Calu3 (cell line): ENCODE data around the gene SLC29A3. TPM values are rescaled to one million over a fixed set of nuclear protein-coding genes. Genes with fewer than 3 reads are reported as not detected.
A peak's percentile ranks its signal among the peaks of the same experiment; 100 is the strongest.

Source experiments
- BruUV-seq: library from RNA; stranded (reverse); fragments of 400-500 nt; replicated peaks from 2 replicates; lab custom pipeline; 2021; lab: Mats Ljungman, UMichigan
- CTCF ChIA-PET: fragments of 300-600 bp; sonication (Branson Sonifier 250); formaldehyde crosslinking; loops from one replicate; lab custom pipeline; 2022; ENCODE audit warnings: antibody characterized with exemption; lab: Charles Lee
- DNase-seq: peaks from one replicate; pipeline ENCODE4 v3.0.0; 2022
- H3K27ac Mint-ChIP-seq: one replicate; pipeline ENCODE4 v1.8.0; 2022; ENCODE audit warnings: mixed read lengths; ENCODE audit not compliant: unreplicated experiment
- H3K27me3 Mint-ChIP-seq: one replicate; pipeline ENCODE4 v1.8.0; 2022; ENCODE audit warnings: mixed read lengths; ENCODE audit not compliant: unreplicated experiment
- H3K36me3 Mint-ChIP-seq: one replicate; pipeline ENCODE4 v1.8.0; 2022; ENCODE audit warnings: mild to moderate bottlenecking, moderate library complexity, mixed read lengths; ENCODE audit not compliant: insufficient read depth, unreplicated experiment
- H3K4me1 Mint-ChIP-seq: one replicate; pipeline ENCODE4 v1.8.0; 2022; ENCODE audit warnings: mild to moderate bottlenecking, low read depth, mixed read lengths; ENCODE audit not compliant: unreplicated experiment
- H3K4me3 Mint-ChIP-seq: one replicate; pipeline ENCODE4 v1.8.0; 2022; ENCODE audit warnings: mild to moderate bottlenecking, low read depth, moderate library complexity, mixed read lengths; ENCODE audit not compliant: unreplicated experiment
- H3K9me3 Mint-ChIP-seq: one replicate; pipeline ENCODE4 v1.8.0; 2022; ENCODE audit warnings: low read depth, mixed read lengths; ENCODE audit not compliant: unreplicated experiment
- CTCF ChIP-seq: fragments of 200-600 bp; IDR thresholded peaks from one replicate; pipeline ENCODE4 v1.8.0; 2022; ENCODE audit warnings: antibody characterized with exemption; ENCODE audit not compliant: unreplicated experiment
- intact Hi-C: fragments of 100-400 bp; cut with micrococcal nuclease; formaldehyde crosslinking; loops from one replicate; pipeline ENCODE4 v1.10.0; 2022; ENCODE audit not compliant: unreplicated experiment
- total RNA-seq: library from RNA; stranded (reverse); gene quantifications from 2 replicates; pipeline ENCODE4 v1.2.3, GENCODE V29; 2022

The SLC29A3 gene
- total RNA-seq, 1 experiment from 2014 or later = 5.9 TPM

DNA sequence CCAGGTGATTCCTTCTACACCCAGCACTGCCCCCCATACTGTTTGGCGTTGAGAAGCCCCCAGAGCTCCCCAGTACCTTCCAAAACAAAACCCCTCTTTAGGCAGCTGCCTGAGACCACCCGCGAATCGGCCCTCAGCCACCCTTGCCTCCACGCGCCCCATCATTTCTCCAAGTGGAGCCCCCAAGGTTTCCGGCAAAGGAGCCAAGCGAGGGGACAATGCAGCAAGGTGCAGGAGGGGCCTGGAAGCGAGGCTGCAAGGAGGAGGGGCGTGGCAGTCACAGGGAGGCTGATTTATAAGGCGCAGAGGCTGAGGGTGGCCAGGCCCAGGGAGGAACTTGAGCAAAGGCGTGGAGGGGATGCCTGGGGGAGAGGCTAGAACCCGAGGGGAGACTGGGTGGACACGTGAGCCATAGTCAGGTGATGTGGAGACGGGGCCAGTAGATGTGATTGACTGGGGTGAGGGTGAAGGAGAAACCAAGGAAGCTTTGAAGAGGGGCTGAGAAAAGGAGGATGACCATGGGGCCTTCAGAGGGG, 16.2 kb downstream of the SLC29A3 start:
- intact Hi-C loops = no loop called here
- no TSS peak for BruUV-seq
- Mint-ChIP-seq H3K36me3 (peaks cover 5% of the 10 kb centered on the region), H3K27ac (no peak overlapping the region), H3K9me3 (no peaks in the 10 kb centered on the region), H3K27me3 (no peaks in the 10 kb centered on the region), H3K4me3 (no peak overlapping the region), H3K4me1 (peaks cover 26% of the 10 kb centered on the region)
- TF ChIP-seq CTCF = no peak
- CTCF ChIA-PET = interaction anchor here (0.6 to 1.4 kb wide), 3 partner anchors 16 to 369 kb away, joined by 3 to 4 read pairs (median 3); partner anchors contain the start of gene SLC29A3
- no peak for DNase-seq

DNA sequence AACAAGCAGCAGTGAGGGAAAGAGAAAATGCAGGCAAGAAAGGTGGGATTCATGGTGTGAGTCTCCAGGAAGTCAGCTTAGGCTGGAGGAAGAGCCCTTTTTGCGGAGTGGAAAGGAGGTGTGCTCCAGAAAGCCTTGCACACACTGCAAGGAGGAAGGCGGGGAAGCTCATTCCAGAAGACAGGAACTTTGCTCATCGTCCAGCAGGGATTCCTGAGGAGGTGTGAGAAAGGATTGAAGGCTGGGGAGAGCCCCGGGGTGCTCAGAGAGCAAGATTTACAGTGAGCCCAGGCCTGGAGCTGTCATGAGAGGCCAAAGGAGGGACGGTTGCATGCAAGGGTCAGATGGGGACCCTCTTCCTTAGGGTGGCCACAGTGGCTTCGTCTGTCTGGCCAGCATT, 17.6 kb downstream of the SLC29A3 start:
- DNase-seq = no peak
- Mint-ChIP-seq H3K27ac (no peak overlapping the region), H3K9me3 (no peaks in the 10 kb centered on the region), H3K4me3 (no peak overlapping the region), H3K4me1 (peaks cover 28% of the 10 kb centered on the region), H3K27me3 (no peaks in the 10 kb centered on the region), H3K36me3 (peaks cover 5% of the 10 kb centered on the region)
- intact Hi-C loops = no loop called here
- BruUV-seq = no TSS peak
- CTCF ChIA-PET = interaction anchor here (1.2 to 1.4 kb wide), 2 partner anchors 11 to 17 kb away, joined by 3 read pairs; partner anchors contain the start of gene SLC29A3
- TF ChIP-seq CTCF = no peak

GRCh38 chr10:71337219-71337701, 18.2 kb downstream of the SLC29A3 start:
- TF ChIP-seq CTCF = no peak
- Mint-ChIP-seq H3K4me3 (no peak overlapping the region), H3K4me1 (peaks cover 34% of the 10 kb centered on the region), H3K36me3 (peaks cover 5% of the 10 kb centered on the region), H3K9me3 (no peaks in the 10 kb centered on the region), H3K27ac (no peak overlapping the region), H3K27me3 (no peaks in the 10 kb centered on the region)
- intact Hi-C loops = no loop called here
- CTCF ChIA-PET = interaction anchor here (1.2 kb wide), 1 partner anchor 12 kb away, joined by 3 read pairs; no protein-coding TSS in a partner anchor
- no TSS peak for BruUV-seq
- DNase-seq = no peak

DNA sequence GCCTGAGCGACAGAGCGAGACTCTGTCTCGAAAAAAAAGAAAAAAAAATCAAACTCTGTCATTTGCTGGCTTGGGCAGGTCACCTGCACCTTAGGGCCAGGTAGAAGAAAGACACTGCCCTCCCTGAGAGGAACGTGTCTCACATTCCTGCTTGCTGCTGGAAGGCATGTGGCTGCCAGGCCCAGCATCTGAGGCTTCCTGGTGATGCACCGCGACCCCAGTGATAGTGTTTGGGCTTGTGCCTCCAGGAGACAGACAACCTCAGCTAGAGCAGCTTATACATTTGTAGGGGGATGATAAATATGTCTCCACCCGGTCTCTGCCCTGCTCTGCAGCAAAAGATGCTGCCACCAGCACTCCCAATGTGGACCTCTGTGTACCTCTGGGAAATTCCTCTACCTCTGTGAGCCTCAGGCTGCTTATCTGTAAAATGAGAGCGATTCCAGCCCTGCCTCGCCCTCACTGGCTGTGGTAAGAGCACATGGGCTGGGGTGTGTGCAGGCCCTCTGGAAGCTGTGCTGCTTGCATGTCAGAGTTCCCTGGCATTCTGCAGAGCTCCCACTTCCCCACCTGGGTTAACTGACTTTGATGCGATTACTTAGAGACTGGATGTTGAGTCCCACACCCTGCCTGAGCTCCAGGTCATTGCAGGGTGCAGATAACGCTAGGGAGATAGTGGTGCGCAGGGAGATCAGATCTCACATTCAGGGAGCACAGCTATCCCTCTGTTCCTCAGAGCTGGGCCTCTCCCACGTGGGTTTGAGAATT, 19.9 kb downstream of the SLC29A3 start:
- no peak for TF ChIP-seq CTCF
- peak; percentile 21 for DNase-seq
- Mint-ChIP-seq H3K27ac (no peak overlapping the region), H3K27me3 (no peaks in the 10 kb centered on the region), H3K36me3 (peaks cover 5% of the 10 kb centered on the region), H3K4me1 (peaks cover 50% of the 10 kb centered on the region), H3K9me3 (no peaks in the 10 kb centered on the region), H3K4me3 (no peak overlapping the region)
- CTCF ChIA-PET = interaction anchor here (0.9 to 2.1 kb wide), 4 partner anchors 20 to 38 kb away, joined by 3 to 8 read pairs (median 4); partner anchors contain the start of gene SLC29A3
- BruUV-seq = no TSS peak
- intact Hi-C loops = no loop called here
